ENCODE measurements around the gene UBXN6. TPM values are rescaled to one million over a fixed set of nuclear protein-coding genes. Genes with fewer than 3 reads are reported as not detected.
A peak's percentile ranks its signal among the peaks of the same experiment; 100 is the strongest.

Gene UBXN6
- total RNA-seq, 4 donors from 2014 or later = 72.2 to 314 (median 132) TPM

GRCh38 chr19:4454747-4455718 lies 2.6 kb downstream of the UBXN6 start:
- in situ Hi-C loops (cut with MboI; ENCODE audit: low pct_ligation_motif_present in 1 of 4, low pct_unique_long_range_greater_than_20kb in 1 of 4, low sequenced_read_pairs in 3 of 4) = no loop called here
- intact Hi-C loops (cut with DNase I; ENCODE audit: low total_unique reads) = no loop called here
- DNase-seq = no peak
- TF ChIP-seq CTCF (IDR thresholded peaks at IDR 0.05) (no peak), POLR2A (IDR thresholded peaks at IDR 0.05) (no peak), EP300 (IDR thresholded peaks at IDR 0.05; ENCODE audit: low read depth) (no peak), POLR2AphosphoS5 (IDR thresholded peaks at IDR 0.05) (no peak)
- H3K4me1 ChIP-seq = peaks cover 15 to 29% (median 22%) of the 10 kb centered on the region in 4 donors
- 76% methylated on average over 29 of the region's 29 CpGs; no CpG with 5 or more reads in 1 of the 2 donors for WGBS, 2 donors (ENCODE audit: low coverage in 1 of 2)
- no peaks in the 10 kb centered on the region for H3K9me3 ChIP-seq
- peaks cover 0 to 30% (median 9%) of the 10 kb centered on the region in 4 donors for H3K36me3 ChIP-seq
- H3K27me3 ChIP-seq = no peaks in the 10 kb centered on the region
- H3K27ac ChIP-seq = peak overlapping the region in 3 of 4 donors; percentile 86 to 96 (median 93)
- no peak overlapping the region for H3K4me3 ChIP-seq

GRCh38 chr19:4453232-4454179 lies 4.1 kb downstream of the UBXN6 start:
- no peaks in the 10 kb centered on the region for H3K9me3 ChIP-seq
- WGBS, 2 donors (ENCODE audit: low coverage in 1 of 2) = 80% methylated on average over 33 of the region's 34 CpGs; no CpG with 5 or more reads in 1 of the 2 donors
- H3K4me3 ChIP-seq = no peak overlapping the region
- no peak overlapping the region for H3K27ac ChIP-seq
- H3K27me3 ChIP-seq = no peaks in the 10 kb centered on the region
- in situ Hi-C loops (cut with MboI; ENCODE audit: low pct_ligation_motif_present in 1 of 4, low pct_unique_long_range_greater_than_20kb in 1 of 4, low sequenced_read_pairs in 3 of 4) = no loop called here
- intact Hi-C loops (cut with DNase I; ENCODE audit: low total_unique reads) = no loop called here
- H3K4me1 ChIP-seq = peaks cover 15 to 29% (median 22%) of the 10 kb centered on the region in 4 donors
- TF ChIP-seq POLR2AphosphoS5 (IDR thresholded peaks at IDR 0.05) (no peak), EP300 (IDR thresholded peaks at IDR 0.05; ENCODE audit: low read depth) (no peak), CTCF (IDR thresholded peaks at IDR 0.05) (no peak), POLR2A (IDR thresholded peaks at IDR 0.05) (no peak)
- H3K36me3 ChIP-seq = peaks cover 0 to 39% (median 9%) of the 10 kb centered on the region in 4 donors
- DNase-seq = no peak

- WGBS, 2 donors (ENCODE audit: low coverage in 1 of 2) = 86 to 100% methylated on average over 3 to 24 of the region's 24 CpGs
- H3K9me3 ChIP-seq = no peaks in the 10 kb centered on the region
- H3K27ac ChIP-seq = no peak overlapping the region
- no peaks in the 10 kb centered on the region for H3K27me3 ChIP-seq
- intact Hi-C loops (cut with DNase I; ENCODE audit: low total_unique reads) = no loop called here
- H3K36me3 ChIP-seq = peaks cover 0 to 47% (median 15%) of the 10 kb centered on the region in 4 donors
- H3K4me3 ChIP-seq = no peak overlapping the region
- peaks cover 12 to 23% (median 17%) of the 10 kb centered on the region in 4 donors for H3K4me1 ChIP-seq
- in situ Hi-C loops (cut with MboI; ENCODE audit: low pct_ligation_motif_present in 1 of 4, low pct_unique_long_range_greater_than_20kb in 1 of 4, low sequenced_read_pairs in 3 of 4) = no loop called here
- no peak for DNase-seq
- TF ChIP-seq POLR2AphosphoS5 (IDR thresholded peaks at IDR 0.05) = no peak
- TF ChIP-seq EP300 (IDR thresholded peaks at IDR 0.05; ENCODE audit: low read depth) = no peak
- TF ChIP-seq POLR2A (IDR thresholded peaks at IDR 0.05) = no peak
- no peak for TF ChIP-seq CTCF (IDR thresholded peaks at IDR 0.05)
Measured at GRCh38 chr19:4452230-4452990, 5.2 kb downstream of the UBXN6 start.
